SK-N-SH (cell line): ENCODE measurements around the gene ANKRD40. TPM values are rescaled to one million over a fixed set of nuclear protein-coding genes. Genes with fewer than 3 reads are reported as not detected.

Experiments used
- CTCF ChIA-PET: fragments of 300-600, 350-600 bp; formaldehyde crosslinking; extraction: SDS; loops from one replicate; lab custom pipeline; 2021; lab: Yijun Ruan, JAX
- POLR2A ChIA-PET: fragments of 350-600 bp; sonication (Branson Sonifier 250); formaldehyde crosslinking; extraction: SDS; loops from one replicate; lab custom pipeline; 2020; ENCODE audit warnings: antibody characterized with exemption, inconsistent platforms; lab: Yijun Ruan, JAX
- DNase-seq: peaks from one replicate; pipeline ENCODE4 v3.0.0; 2012
- H2AFZ ChIP-seq: fragments of 200-600 bp; sonication (generic); 2 replicates; pipeline ENCODE4 v1.8.1; 2016; ENCODE audit warnings: antibody characterized with exemption, mild to moderate bottlenecking, low read depth
- H3F3A ChIP-seq: fragments of 200-600 bp; sonication (generic); replicated peaks from 2 replicates; pipeline ENCODE3; 2016; ENCODE audit warnings: antibody characterized with exemption, mild to moderate bottlenecking; ENCODE audit not compliant: insufficient read depth
- H3K27ac ChIP-seq, 2 experiments: fragments of 200-500 bp in 1 of 2; fragments of 200-600 bp in 1 of 2; sonication (Bioruptor generic) in 1 of 2; sonication (generic), shearing (Covaris generic) in 1 of 2; 2 replicates each; pipeline versions ENCODE4 v1.5.1 to v1.6.1; 2014 to 2016; ENCODE audit warnings: low read depth in 2 of 2, inconsistent platforms in 1 of 2, low read length in 1 of 2, mild to moderate bottlenecking in 1 of 2, mixed read lengths in 1 of 2
- H3K27me3 ChIP-seq: fragments of 200-600 bp; sonication (generic), shearing (Covaris generic); 2 replicates; pipeline ENCODE4 v1.6.1; 2016; ENCODE audit warnings: mixed run types; ENCODE audit not compliant: insufficient read depth
- H3K36me3 ChIP-seq, 2 experiments: fragments of 200-500 bp in 1 of 2; fragments of 200-600 bp in 1 of 2; sonication (Bioruptor generic) in 1 of 2; sonication (generic) in 1 of 2; replicated peaks in 1 of 2; 2 replicates each; pipeline versions ENCODE3 to v1.5.1; 2014 to 2016; ENCODE audit warnings: low read length in 1 of 2, mild to moderate bottlenecking in 1 of 2; ENCODE audit not compliant: insufficient read depth in 2 of 2, control insufficient read depth in 1 of 2
- H3K4me1 ChIP-seq, 2 experiments: fragments of 200-500 bp in 1 of 2; fragments of 200-600 bp in 1 of 2; sonication (Bioruptor generic) in 1 of 2; sonication (generic), shearing (Covaris generic) in 1 of 2; 2 replicates each; pipeline versions ENCODE4 v1.5.1 to v1.6.1; 2014 to 2016; ENCODE audit warnings: low read depth in 1 of 2, low read length in 1 of 2, mixed run types in 1 of 2; ENCODE audit not compliant: insufficient read depth in 2 of 2, control insufficient read depth in 1 of 2
- H3K4me2 ChIP-seq: fragments of 200-600 bp; sonication (generic), shearing (Covaris generic); 2 replicates; pipeline ENCODE4 v1.6.1; 2017; ENCODE audit warnings: mixed run types
- H3K4me3 ChIP-seq, 2 experiments: fragments of 200-500 bp in 1 of 2; fragments of 200-600 bp in 1 of 2; sonication (Bioruptor generic) in 1 of 2; sonication (generic), shearing (Covaris generic) in 1 of 2; 2 replicates each; pipeline versions ENCODE4 v1.5.1 to v1.8.1; 2014 to 2016; ENCODE audit warnings: low read depth in 2 of 2, inconsistent platforms in 1 of 2, low read length in 1 of 2, mild to moderate bottlenecking in 1 of 2, mixed read lengths in 1 of 2, moderate library complexity in 1 of 2
- H3K79me2 ChIP-seq: fragments of 200-600 bp; sonication (generic); 2 replicates; pipeline ENCODE4 v1.8.1; 2017; ENCODE audit warnings: mild to moderate bottlenecking; ENCODE audit not compliant: insufficient read depth
- H3K9ac ChIP-seq: fragments of 200-600 bp; sonication (generic); 2 replicates; pipeline ENCODE4 v1.6.1; 2017; ENCODE audit warnings: mixed run types
- H3K9me2 ChIP-seq: fragments of 200-600 bp; sonication (generic); 2 replicates; pipeline ENCODE4 v1.6.1; 2017; ENCODE audit warnings: mixed run types
- H3K9me3 ChIP-seq: fragments of 200-600 bp; sonication (generic); 2 replicates; pipeline ENCODE4 v1.6.1; 2017; ENCODE audit warnings: mixed run types, mild to moderate bottlenecking, moderate library complexity
- H4K20me1 ChIP-seq: fragments of 200-600 bp; sonication (generic); 2 replicates; pipeline ENCODE4 v1.6.1; 2017; ENCODE audit warnings: mild to moderate bottlenecking, mixed run types; ENCODE audit not compliant: insufficient read depth
- MXI1 ChIP-seq: IDR thresholded peaks from 2 replicates; pipeline ENCODE4 v1.6.1; 2012; ENCODE audit warnings: mild to moderate bottlenecking, low read depth, low read length, improper control_type of control experiment
- RCOR1 ChIP-seq: fragments of 150-350 bp; IDR thresholded peaks from 2 replicates; pipeline ENCODE4 v1.6.1; 2017; ENCODE audit warnings: antibody characterized with exemption, low read length
- SIN3A ChIP-seq: IDR thresholded peaks from 2 replicates; pipeline ENCODE4 v1.6.1; 2012; ENCODE audit warnings: low read depth, mild to moderate bottlenecking, low read length, moderate library complexity, borderline replicate concordance
- TEAD4 ChIP-seq: IDR thresholded peaks from 2 replicates; pipeline ENCODE4 v1.4.0; 2012; ENCODE audit warnings: mild to moderate bottlenecking, borderline replicate concordance; ENCODE audit not compliant: insufficient read depth
- WGBS: methylation state at CpG from one replicate; pipeline ENCODE4 v1.1.6; 2017; ENCODE audit warnings: low lambda C conversion rate; 5-methylcytosine and 5-hydroxymethylcytosine counted together
- polyA plus RNA-seq, 3 experiments: library from polyadenylated mRNA; depleted of rRNA; stranded (reverse); fragments of >200 nt; gene quantifications; 2 replicates each; pipeline ENCODE4 v1.2.3, GENCODE V29; 2012

The ANKRD40 gene
- polyA plus RNA-seq, 1 of the 3 experiments (the other 2 are of a cell fraction) = 33.6 TPM

DNA sequence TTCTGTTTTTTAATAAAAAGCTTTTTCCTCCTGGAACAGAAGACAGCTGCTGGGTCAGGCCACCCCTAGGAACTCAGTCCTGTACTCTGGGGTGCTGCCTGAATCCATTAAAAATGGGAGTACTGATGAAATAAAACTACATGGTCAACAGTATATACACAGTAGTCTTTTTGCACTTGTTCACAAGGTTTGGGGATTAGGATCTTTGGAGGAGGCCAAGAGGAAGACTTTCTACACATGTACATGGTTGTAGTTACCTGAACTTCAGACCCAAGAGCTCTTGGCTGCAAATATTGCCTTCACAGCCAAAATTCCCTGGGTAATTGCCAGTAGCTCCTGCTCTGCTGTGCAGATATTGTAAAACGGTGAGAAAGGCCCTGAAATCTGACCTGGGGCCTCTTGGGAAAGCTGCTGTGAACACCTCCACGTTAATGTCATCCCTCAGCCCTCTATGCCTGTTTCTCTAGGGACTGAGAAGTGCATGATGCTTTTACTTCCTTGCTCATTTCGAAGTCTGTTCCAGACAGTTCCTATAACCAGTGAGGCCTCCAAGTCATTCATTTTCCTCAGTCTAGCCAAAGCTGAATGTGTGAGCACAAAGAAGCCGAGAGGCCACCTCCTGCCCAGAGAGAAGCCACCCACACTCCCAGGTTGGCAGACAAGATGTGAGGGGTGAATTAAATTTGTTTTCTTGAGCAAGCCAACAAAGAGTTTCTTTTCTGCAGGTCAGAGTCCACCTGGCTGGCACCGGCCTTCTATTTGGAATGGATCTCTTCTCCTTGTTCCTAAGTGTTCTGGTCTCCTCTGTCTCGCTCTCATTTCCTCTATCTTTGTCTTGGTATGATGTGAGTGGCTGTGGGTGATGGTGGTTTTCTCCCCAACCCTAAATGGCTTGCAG lies 15.9 kb downstream of the ANKRD40 start:
- WGBS = 75% methylated on average over 6 of the region's 6 CpGs

GRCh38 chr17:50690887-50691549 lies 16.7 kb downstream of the ANKRD40 start:
- Histone ChIP-seq H3K27ac (peak overlapping the region in 1 of 2 experiments; percentile 67; a peak in 2 of 4 replicates), H2AFZ (no peak overlapping the region), H3K4me2 (no peak overlapping the region), H3K4me3 (no peak overlapping the region), H3K4me1 (peaks cover 56 to 58% of the 10 kb centered on the region in 2 experiments), H4K20me1 (peaks cover 4% of the 10 kb centered on the region; the same call in 1 of the 2 replicates), H3K9me2 (no peaks in the 10 kb centered on the region), H3K9ac (no peak overlapping the region), H3K79me2 (no peaks in the 10 kb centered on the region), H3F3A (peaks cover 45% of the 10 kb centered on the region), H3K36me3 (peaks cover 29 to 39% of the 10 kb centered on the region in 2 experiments), H3K27me3 (no peaks in the 10 kb centered on the region), H3K9me3 (no peaks in the 10 kb centered on the region)
- TF ChIP-seq RCOR1 (no peak), MXI1 (peak; percentile 34; the same call in 1 of the 2 replicates)
- whole genome bisulfite sequencing = 80% methylated on average over 9 of the region's 9 CpGs
- ChIA-PET POLR2A (interaction anchor here (0.9 to 1.0 kb wide), 2 partner anchors 14 to 16 kb away, joined by 3 to 4 read pairs; no protein-coding TSS in a partner anchor), CTCF (interaction anchor here (0.8 to 21.2 kb wide), 11 partner anchors 10 to 365 kb away, joined by 3 to 799 read pairs (median 4); partner anchors contain the start of genes ABCC3 and SPATA20)
- no peak for DNase-seq

More for the DNA sequence above, 15.9 kb downstream of the ANKRD40 start:
- Histone ChIP-seq H3K27ac (peak overlapping the region; percentile 55 to 67; a peak in 3 of 4 replicates), H3K4me2 (no peak overlapping the region), H3K9me2 (no peaks in the 10 kb centered on the region), H3K36me3 (peaks cover 34 to 47% of the 10 kb centered on the region in 2 experiments), H4K20me1 (peaks cover 4% of the 10 kb centered on the region; the same call in 1 of the 2 replicates), H3K27me3 (no peaks in the 10 kb centered on the region), H3K4me3 (no peak overlapping the region), H3F3A (peaks cover 47% of the 10 kb centered on the region), H3K79me2 (no peaks in the 10 kb centered on the region), H3K9ac (no peak overlapping the region), H2AFZ (no peak overlapping the region), H3K4me1 (peaks cover 48 to 53% of the 10 kb centered on the region in 2 experiments), H3K9me3 (no peaks in the 10 kb centered on the region)
- TF ChIP-seq TEAD4 (no peak), SIN3A (peak; percentile 39; the same call in 1 of the 2 replicates)
- CTCF ChIA-PET = interaction anchor here (0.5 to 21.2 kb wide), 13 partner anchors 7 to 365 kb away, joined by 3 to 799 read pairs (median 4); partner anchors contain the start of genes ABCC3 and SPATA20
- DNase-seq = no peak
- POLR2A ChIA-PET = interaction anchor here (0.9 to 1.1 kb wide), 2 partner anchors 14 to 64 kb away, joined by 3 to 4 read pairs; no protein-coding TSS in a partner anchor
